Right ventricle myocardium inferior (tissue), 1 donor: ENCODE measurements around the gene CTDP1. TPM values are rescaled to one million over a fixed set of nuclear protein-coding genes. Genes with fewer than 3 reads are reported as not detected.
A peak's percentile ranks its signal among the peaks of the same experiment; 100 is the strongest.

Experiments
- ATAC-seq: fragments of 200-7000 bp; cut with Tn5 transposase; one replicate; pipeline ENCODE4 v1.9.1; 2020; ENCODE audit warnings: mild to moderate bottlenecking, moderate library complexity
- DNase-seq: peaks from one replicate; pipeline ENCODE4 v3.0.0; 2021; ENCODE audit errors: missing footprints
- intact Hi-C: fragments of 100-400 bp; cut with DNase I; formaldehyde crosslinking; loops from one replicate; pipeline ENCODE4 v1.11.0; 2022
- long read RNA-seq: library from polyadenylated mRNA; unstranded; transcript quantifications from one replicate; pipeline ENCODE4 v2.0.0, GENCODE V29; 2021
- total RNA-seq: library from RNA; stranded (reverse); fragmentation: NEBNext Ultra II Directional; extraction: Animal tissue kit (Norgen Biotek cat#: 25700); gene quantifications from one replicate; pipeline ENCODE4 v1.2.1, GENCODE V29; 2021
- donor health status: DM: no; HTN: yes; CAD: no; lungs with severe emphysema.

CTDP1 gene, protein sequence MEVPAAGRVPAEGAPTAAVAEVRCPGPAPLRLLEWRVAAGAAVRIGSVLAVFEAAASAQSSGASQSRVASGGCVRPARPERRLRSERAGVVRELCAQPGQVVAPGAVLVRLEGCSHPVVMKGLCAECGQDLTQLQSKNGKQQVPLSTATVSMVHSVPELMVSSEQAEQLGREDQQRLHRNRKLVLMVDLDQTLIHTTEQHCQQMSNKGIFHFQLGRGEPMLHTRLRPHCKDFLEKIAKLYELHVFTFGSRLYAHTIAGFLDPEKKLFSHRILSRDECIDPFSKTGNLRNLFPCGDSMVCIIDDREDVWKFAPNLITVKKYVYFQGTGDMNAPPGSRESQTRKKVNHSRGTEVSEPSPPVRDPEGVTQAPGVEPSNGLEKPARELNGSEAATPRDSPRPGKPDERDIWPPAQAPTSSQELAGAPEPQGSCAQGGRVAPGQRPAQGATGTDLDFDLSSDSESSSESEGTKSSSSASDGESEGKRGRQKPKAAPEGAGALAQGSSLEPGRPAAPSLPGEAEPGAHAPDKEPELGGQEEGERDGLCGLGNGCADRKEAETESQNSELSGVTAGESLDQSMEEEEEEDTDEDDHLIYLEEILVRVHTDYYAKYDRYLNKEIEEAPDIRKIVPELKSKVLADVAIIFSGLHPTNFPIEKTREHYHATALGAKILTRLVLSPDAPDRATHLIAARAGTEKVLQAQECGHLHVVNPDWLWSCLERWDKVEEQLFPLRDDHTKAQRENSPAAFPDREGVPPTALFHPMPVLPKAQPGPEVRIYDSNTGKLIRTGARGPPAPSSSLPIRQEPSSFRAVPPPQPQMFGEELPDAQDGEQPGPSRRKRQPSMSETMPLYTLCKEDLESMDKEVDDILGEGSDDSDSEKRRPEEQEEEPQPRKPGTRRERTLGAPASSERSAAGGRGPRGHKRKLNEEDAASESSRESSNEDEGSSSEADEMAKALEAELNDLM
- total RNA-seq: 8.4 TPM
- long read RNA-seq, full-length matches to known transcripts: 7 of 10 reads
- long read RNA-seq, partial matches to known transcripts: 1 of 10 reads
- long read RNA-seq, other reads (novel, unspliced or antisense): 2 of 10 reads

DNA sequence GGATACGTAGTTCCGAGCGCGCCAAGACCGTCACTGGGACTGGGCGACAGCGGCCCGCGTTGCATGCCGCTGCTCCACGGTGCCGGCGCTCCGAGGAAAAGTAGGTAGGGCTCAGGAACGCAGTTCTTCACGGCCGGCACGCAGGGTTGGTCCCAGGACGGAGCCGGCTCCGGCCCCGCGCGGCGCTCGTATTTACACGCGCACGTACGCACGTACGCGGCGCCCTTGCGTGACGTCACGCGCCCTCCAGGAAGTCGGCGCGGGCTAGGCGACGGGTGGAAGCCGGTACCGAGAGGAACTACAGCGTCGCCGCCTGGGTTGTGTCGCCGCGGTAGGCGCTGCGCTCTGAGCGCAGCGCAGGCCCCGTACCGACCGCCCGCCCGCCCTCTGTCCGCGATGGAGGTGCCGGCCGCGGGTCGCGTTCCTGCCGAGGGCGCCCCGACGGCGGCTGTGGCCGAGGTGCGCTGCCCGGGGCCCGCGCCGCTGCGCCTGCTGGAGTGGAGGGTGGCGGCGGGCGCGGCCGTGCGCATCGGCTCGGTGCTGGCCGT is at the start of gene CTDP1:
Gene CTDP1, plus strand, starts transcription at position 252 of the 548 bp plus-strand sequence. Its CDS starts 145 bp downstream, at position 397.
- ATAC-seq (peak; percentile 88), DNase-seq (peak; percentile 98)
- intact Hi-C loops: loop anchor here (1.0 to 10.0 kb wide), 4 partner anchors 255 to 612 kb away; partner anchors contain the start of genes ATP9B, RBFA and TXNL4A

DNA sequence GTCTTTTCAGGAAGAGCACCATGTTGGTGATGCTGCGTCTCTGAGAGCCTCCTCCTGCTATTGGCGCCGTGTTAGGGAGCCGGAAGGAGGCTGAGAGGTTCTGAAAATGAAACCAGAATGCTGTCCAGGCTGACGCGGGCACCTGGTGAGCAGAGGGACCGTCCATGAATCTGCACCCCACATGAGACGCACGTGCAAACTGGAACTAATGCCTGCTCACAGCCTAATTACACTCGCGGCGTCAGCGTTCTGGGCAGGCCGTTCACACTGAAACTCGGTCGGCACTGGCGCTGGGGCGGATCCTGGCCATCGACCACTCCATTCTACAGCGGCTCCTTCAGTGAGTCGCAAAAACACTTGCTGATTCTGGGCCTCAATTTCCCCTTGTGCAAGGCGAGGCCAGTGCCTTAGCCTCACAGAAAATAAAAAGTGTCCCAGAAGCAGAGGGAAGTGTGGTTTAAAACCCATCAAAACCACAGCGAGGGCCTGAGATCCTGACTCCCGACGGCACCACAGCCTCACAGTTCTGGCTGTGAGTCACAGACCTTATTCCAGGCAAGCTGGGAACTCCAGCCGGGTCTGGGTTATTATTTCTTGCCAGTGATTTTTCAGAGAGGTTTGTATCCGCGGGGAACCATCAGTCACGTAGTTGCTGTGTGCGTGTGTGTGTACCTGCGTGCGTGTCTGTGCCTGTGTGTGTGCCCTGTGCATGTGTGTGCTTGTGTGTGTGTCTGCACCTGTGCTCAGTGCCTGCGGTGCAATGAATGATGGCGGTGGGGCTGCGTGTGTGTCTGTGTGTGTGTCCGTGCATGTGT is 49.1 kb upstream of the CTDP1 start:
- no peak for ATAC-seq
- no peak for DNase-seq
- intact Hi-C loops: no loop called here

DNA sequence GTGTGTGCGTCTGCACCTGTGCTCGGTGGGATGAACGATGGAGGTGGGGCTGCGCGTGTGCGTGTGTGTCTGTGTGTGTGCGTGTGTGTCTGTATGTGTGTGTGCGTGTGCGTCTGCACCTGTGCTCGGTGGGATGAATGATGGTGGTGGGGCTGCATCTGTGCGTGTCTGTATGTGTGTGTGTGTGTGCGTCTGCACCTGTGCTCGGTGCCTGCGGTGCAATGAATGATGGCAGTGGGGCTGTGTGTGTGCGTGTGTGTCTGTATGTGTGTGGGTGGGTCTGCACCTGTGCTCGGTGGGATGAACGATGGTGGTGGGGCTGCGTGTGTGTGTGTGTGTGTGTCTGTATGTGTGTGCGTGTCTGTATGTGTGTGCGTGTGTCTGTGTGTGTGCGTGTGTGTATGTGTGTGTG is 48.5 kb upstream of the CTDP1 start:
- no peak for DNase-seq
- intact Hi-C loops: no loop called here
- no peak for ATAC-seq

DNA sequence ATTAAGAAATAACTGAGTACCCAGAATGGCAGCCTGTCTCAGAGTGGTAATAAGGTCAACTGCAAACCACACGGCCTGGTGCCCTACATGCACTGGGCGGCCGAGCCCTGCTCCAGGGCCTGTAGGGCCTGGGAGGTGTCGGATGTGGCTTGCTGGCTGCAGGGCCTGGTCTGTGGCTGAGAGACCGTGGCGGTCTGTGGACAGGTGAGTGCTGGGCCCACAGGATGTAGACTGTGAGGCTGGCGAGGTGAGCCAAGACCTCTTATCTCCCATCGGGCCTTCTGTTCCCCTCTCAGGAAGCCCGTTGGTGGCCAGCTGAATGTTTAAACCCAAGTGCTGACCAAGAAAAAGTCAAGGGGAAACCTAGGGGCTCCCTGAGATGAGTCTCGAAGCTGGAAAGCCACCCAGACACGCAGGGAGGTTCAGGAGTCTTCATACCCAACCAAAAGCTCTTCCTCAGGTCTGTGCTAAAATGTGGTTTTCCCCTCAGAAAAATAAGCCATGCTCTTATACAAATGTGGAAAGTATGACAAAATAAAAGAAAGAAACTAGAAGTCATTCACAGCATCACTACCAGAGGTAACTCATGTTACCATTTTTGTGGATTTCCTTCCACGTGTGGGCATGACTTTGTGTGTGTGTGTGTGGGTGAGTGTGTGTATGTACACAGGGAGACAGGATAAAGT is 47.7 kb upstream of the CTDP1 start:
- ATAC-seq: no peak
- no peak for DNase-seq
- intact Hi-C loops: no loop called here

DNA sequence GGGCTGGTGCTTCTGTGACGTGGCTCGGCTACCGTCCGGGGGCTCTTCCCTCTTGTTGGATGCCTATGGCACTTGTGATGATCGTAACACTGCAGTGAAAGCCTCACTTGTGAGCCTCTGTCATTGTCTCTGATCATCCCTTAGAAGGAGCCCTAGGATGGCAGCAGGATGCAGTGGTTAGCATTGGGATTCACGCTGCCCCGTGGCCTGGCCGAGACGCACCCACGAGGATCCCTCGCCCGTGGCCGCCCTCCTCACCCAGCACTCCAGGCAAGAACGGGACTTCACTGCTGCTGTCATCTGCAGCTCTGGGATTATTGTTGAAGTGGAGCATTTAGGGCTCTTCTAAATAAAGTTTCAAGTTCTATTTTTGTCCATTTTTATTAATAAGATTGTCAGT is 46.8 kb upstream of the CTDP1 start:
- intact Hi-C loops: no loop called here
- no peak for DNase-seq
- ATAC-seq: no peak

DNA sequence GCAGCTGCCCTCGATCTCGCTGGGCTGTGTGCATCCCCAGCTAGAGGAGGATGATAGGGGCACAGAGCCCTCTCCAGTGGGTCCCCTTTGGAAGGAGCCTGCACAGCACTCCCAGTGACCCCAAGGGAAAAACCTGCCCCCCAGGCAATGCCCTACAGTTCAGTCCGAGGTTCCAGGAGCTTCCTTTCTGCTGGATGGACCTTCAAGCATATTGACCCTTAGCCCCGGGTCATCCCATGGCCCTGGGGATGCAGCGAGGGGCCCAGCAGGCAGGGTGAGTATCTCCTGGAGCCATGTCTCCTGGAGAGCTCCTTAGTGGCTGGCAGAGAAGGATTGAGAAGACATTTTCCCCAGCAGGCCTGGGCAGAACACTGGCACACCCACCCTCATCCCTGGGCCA is 45.4 kb upstream of the CTDP1 start:
- DNase-seq (no peak), ATAC-seq (no peak)
- intact Hi-C loops: no loop called here

DNA sequence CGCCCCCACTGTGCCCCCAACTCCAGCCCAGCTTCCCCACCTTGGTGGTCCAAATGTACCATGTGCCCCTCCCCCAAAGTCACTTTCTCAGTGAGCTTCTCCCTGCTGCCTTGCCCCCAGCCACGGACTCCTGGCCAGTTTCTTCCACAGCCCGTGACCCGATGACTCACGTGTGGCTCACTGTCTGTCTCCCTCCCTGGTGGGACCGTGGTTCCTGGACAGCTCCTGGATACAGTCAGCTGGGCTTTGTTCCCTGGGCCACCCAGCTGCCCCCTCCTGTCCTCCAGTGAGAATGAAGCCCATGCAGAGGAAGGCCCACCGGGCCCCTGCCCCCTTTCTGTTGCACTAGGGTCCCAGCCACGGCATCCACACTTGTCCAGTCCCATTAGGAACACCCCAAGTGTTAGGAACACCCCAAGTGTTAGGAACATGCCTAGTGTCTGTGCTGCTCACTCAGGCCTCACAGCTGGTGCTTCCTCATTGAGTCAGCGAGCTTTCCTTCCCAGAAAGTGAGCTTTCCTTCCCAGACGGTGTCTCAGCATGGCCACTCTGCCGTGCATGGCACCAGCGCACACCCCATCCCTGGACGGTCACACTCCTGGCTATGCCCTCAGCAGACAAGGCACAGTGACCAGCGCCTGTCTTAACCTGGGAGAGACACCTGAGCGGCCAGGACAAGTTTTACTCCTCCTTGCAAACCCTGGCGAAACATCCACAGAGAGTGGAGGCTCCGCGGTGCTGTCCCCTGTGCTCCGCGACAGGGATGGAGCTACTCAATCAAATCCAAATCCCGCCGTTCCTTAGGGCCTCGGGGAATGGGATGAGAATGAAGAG is 44.8 kb upstream of the CTDP1 start:
- DNase-seq (no peak), ATAC-seq (no peak)
- intact Hi-C loops: no loop called here

DNA sequence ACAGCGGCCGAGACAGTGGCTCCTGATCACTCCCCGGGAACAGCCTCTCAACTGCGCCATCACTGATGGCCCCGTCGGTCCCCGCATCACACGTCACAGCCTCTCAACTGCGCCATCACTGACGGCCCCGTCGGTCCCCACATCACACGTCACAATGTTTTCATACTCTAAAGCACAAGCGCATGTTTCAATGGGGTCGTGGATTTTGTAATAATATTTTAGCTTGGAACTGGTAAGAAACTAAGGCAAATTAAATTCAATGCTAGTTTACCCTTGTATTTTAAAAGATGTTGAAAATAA is 44.2 kb upstream of the CTDP1 start:
- no peak for DNase-seq
- intact Hi-C loops: no loop called here
- ATAC-seq: no peak

DNA sequence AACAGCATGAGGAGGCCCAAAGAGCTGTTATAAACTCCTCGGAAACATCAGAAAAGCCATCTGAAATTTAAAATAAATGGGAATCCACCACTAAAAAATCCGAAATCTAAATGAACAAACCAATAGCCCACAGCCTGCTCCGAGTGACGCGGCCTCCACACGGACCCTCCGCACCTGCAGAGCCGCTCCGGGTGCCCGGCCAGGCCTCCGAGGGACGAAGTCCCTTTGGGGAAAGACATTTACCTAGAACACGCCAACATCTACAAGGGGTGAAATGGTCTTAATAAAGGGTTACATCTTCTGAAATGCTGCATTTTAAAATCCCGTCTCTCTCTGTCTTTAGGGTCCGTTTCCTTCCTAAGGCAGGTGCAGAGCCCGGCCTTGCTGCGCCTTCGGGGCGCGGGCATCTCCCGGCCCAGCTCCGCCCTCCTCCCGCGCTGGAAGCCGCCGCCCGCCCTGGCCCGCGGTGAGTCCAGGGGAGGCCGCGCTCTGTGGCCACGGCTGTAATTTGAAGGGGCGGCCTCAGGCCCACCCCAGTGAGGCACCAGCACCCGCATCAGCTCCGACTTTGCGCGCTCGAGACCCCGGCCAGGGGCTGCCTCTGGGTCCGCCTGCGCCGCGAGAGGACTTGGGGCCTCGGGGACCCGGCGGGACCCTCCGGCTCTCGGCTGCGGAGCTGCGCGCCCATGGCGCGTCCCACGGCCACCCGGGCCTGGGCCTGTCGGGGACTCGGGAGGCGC is 42.3 kb upstream of the CTDP1 start:
- DNase-seq (no peak), ATAC-seq (no peak)
- intact Hi-C loops: no loop called here

DNA sequence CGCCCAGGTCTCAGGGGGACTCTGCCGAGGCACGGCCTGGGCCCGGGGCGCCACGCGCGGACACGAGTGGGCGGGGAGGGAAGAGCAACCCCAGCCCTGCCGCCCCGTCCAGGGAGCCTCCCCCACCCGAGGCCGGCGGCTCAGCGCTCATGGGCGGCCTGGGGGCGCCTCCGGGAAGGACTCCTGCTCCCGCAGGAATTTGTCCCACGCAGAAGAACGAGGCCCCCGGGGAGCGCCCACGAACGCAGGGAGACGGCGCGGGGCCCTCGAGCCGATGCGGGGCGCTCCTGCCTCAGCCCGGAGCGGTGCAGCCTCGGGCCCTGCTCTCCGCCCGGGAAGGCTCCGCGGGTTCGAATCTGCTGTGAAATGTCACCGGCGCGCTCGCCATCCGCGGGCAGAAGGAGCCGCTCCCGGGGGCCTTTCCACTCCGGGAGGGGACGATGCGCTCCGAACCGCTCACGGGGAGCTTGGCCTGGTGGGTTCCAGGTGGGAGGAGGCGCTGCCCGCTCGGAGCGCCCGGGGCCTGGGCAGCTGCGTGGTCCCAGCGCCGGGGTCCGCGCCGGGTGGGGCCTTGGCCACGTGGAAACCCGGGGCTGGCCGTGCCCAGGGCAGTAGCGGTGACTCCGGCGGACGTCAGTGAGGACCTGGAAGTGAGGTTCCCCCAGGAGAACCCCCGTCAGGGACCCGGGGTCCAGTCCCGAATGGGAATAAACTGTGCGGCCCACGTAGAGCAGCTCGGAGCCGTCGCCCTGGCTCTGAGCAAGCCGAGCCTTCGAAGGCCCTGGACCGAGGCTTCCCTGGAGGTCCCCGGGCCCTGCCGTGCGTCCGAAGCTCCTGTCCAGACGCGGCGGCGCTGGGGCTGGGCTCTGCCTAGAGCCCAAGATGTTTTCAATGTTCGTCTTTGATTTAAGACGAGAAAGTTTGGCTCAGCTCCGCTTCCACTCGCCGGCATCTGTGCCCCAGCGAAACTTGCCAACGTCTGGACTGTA is 41.4 kb upstream of the CTDP1 start:
- no peak for ATAC-seq

DNA sequence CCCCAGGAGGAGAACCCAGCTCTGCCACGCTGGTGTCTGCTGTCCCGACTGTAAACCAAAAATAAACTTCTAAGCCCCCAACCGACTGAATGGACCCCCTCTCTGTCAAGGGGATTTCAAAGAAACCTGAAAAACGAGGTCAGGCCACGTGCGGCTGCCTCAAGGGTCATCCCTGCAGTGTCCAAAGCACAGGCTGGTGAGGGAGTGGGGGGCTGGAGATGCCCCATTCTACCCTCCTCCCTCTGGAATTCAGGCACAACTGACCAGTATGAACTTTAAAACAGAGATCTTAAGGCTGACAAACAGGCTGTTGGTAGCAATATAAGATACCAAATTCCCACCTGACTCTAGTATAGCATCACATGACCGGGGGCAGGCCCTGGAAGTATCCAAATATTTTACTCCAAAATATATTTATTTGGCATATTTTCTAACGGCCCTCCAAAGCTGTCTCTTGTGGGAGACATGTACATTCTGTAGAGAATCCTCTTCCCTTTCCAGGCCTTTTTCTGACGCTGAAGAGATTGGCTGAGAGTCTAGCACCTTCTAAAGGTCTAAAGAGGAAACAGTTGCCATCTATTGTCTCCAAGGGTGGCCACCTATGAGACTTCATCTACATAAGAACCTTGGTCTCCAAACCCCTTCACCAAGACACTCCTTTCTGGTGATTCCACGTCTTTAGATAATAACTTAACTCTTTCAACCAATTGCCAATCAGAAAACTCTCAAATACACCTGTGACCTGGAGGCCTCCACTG is 40.4 kb upstream of the CTDP1 start:
- intact Hi-C loops: no loop called here
- DNase-seq (no peak), ATAC-seq (no peak)

More for the DNA sequence above, 41.4 kb upstream of the CTDP1 start:
- no peak for DNase-seq
- intact Hi-C loops: no loop called here

DNA sequence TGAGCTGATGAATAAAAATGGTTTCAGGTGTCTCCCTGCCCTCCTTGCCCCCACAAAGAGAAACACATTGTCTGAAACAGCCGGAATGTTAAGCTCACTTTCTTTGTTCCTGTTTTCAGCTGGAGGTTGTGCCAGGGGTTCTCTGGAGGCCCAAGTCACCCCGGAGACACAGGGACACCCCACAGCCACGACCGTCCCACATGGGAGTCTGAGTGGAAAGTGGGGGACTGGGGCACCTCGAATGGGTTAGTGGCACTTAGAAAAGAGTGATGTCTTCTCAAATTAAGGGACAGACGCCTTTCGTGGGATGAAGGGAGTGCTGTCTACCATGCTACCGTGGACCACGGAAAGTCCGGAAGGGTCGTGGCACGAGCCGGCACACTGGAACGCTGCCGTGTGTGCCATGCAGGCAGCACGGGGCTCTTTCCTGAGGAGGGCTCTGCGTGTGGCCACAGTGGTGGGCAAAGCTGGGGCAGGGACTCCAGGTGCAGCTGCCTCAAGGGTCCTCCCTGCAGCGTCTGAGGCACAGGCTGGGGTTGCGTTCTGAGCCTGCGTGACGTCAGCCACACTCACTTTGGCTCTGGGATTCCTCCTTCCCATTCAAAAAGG is 39.4 kb upstream of the CTDP1 start:
- ATAC-seq (no peak), DNase-seq (no peak)

DNA sequence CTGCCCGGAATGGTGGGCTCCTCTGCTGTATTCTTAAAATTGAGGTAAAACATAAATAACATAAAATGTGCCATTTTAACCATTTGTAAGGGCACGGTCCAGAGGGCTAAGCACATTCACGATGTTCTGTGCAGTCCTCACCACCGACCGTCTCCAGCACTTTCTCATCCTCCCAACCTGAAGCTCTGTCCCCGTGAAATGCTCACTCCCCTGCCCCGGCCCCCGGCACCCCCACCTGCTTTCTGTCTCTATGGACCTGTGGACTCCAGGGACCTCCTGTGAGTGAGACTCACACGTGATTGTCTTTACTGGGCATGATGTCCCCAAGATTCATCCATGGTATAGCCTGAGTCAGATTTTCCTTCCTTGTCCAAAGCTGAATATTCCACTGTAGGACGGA is 38.7 kb upstream of the CTDP1 start:
- DNase-seq (no peak), ATAC-seq (no peak)
- intact Hi-C loops: no loop called here

More for the DNA sequence above, 39.4 kb upstream of the CTDP1 start:
- intact Hi-C loops: no loop called here

DNA sequence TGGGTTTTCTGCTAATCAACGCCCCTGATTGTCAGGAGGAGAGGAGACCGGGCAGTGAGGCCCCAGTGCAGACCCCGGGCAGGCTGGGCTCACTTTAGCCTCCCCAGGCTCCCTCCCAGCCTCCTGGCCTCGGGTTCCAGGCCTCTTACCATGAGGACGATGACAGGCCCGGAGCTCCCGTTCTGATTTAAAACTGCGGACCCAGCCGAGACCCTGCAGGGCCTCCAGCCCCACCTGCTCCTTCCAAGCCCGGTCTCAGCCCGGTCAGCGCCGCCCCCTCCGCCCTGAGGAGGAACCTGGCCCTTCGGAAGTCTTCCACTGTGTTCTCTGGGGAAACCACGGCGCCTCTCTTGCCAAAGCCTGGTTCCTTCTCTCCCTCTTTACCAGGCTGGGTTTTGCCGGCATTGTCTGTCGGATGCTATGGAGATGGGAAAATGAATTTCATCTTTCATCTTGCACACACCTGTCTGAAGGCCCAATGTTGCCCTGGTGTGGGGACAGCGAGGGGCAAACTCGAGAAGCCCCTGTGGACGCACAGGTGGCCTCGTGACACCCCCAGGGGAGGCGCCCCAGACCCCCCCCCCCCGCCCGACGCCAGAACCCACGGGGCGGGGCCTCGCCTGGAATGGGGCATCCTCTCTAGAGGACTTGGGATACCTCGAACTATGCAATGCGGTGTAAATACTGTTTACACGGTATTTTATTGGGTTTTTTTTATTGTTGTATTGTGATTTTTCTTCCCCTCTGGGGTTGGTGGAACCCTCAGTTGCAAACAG is 37.7 kb upstream of the CTDP1 start:
- intact Hi-C loops: no loop called here
- DNase-seq (no peak), ATAC-seq (no peak)
